GM06990 (cell line): ENCODE results near the gene RPP21.

Source experiments
- DNase-seq: peaks from one replicate; pipeline ENCODE4 v3.0.0-alpha.2; 2011; ENCODE audit not compliant: insufficient read length; ENCODE audit errors: extremely low read depth
- H3K27me3 ChIP-seq: replicated peaks from 2 replicates; pipeline ENCODE4 v1.6.0; 2011; ENCODE audit warnings: low read length; ENCODE audit not compliant: control insufficient read depth, insufficient read depth
- H3K36me3 ChIP-seq: 2 replicates; pipeline ENCODE4 v1.5.1; 2011; ENCODE audit warnings: low read length; ENCODE audit not compliant: control insufficient read depth, insufficient read depth
- H3K4me3 ChIP-seq: replicated peaks from 2 replicates; pipeline ENCODE4 v1.5.1; 2011; ENCODE audit warnings: low read depth, mild to moderate bottlenecking, control low read depth, low read length
- CTCF ChIP-seq: IDR thresholded peaks from 2 replicates; pipeline ENCODE4 v1.5.1; 2011; ENCODE audit warnings: low read length, control low read depth, mild to moderate bottlenecking, inconsistent platforms; ENCODE audit not compliant: insufficient read depth, poor library complexity, severe bottlenecking

Gene RPP21

DNA sequence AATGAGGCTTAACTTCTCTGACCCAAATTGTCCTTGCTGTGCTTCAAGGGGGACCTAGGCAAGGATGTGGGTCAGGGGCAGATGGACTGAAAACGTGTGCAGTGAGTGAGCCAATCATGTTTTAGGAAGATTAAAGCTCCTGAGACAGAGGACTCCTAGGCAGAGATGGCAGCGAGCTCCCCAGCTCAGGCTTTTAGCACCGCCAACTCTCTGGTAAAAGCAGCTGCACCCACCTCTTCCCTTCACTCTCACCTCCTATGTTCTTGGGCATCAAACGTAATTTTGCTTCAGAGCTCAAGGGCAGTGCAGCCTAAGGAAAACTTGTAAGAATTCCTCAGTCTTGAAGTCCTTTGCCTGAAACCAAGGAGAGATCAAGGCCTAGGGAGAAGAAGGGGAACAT is 10.3 kb downstream of the RPP21 start:
- DNase-seq = no peak
- Histone ChIP-seq H3K36me3 (no peaks in the 10 kb centered on the region), H3K4me3 (no peak overlapping the region), H3K27me3 (no peaks in the 10 kb centered on the region; the same call in none of the 2 replicates)
- TF ChIP-seq CTCF = no peak

- TF ChIP-seq CTCF = no peak
- DNase-seq = no peak
- no peak overlapping the region for H3K4me3 ChIP-seq
- peaks cover 2% of the 10 kb centered on the region for H3K27me3 ChIP-seq
- H3K36me3 ChIP-seq = no peaks in the 10 kb centered on the region
These were observed 11.6 kb downstream of the RPP21 start for GRCh38 chr6:30356536-30356935.

GRCh38 chr6:30357678-30358540 is 13.0 kb downstream of the RPP21 start:
- no peaks in the 10 kb centered on the region for H3K36me3 ChIP-seq
- peak; percentile 79 for TF ChIP-seq CTCF
- H3K27me3 ChIP-seq = peaks cover 2% of the 10 kb centered on the region
- no peak overlapping the region for H3K4me3 ChIP-seq
- DNase-seq = peak; percentile 12

GRCh38 chr6:30359276-30359675 is 14.3 kb downstream of the RPP21 start:
- DNase-seq = no peak
- H3K36me3 ChIP-seq = no peaks in the 10 kb centered on the region
- no peak overlapping the region for H3K4me3 ChIP-seq
- H3K27me3 ChIP-seq = peaks cover 2% of the 10 kb centered on the region
- no peak for TF ChIP-seq CTCF

- H3K4me3 ChIP-seq = no peak overlapping the region
- peaks cover 2% of the 10 kb centered on the region for H3K27me3 ChIP-seq
- TF ChIP-seq CTCF = no peak
- no peaks in the 10 kb centered on the region for H3K36me3 ChIP-seq
- no peak for DNase-seq
These were observed 15.2 kb downstream of the RPP21 start for GRCh38 chr6:30360139-30360538.
